ENCODE data around the gene UTP14A.

UTP14A gene

DNA sequence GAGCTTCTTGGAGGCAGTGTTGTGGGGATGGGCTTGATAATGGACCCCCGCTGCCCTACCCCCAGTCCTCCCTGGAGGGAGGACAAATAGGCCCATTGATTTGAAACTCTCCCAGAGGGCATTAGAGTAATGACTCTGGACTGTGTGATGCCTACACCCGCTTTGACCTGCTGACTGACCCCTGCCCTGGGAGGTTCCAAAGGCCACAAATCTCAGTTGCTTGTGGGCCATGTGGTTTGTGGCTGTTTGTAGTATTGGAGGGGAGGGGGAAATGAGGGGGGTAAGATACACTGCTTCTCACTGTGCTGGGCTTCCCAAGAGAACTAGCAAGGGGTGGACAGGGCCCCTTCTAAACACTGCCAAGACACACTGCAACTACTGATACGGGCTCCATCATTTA, 48.8 kb downstream of the UTP14A start:
- H3K9me3 ChIP-seq (ENCODE audit: control insufficient read depth, insufficient read depth, low read length), result no peaks in the 10 kb centered on the region

DNA sequence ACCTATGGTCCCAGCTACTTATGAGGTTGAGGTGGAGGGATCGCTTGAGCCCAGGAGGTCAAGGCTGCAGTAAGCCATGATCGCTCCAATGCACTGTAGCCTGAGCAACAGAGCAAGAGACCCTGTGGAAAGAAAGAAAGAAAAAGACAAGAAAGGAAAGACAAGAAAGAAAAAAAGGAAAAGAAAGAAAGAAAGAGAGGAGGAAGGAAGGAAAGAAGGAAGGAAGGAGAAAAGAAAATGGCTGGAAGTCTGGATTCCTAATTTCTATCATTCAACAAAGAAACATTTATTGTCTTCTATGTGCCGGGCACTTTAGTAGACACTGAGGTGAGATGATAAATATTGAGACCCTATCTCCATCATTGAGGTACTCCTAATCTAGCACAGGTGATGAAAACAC, 49.7 kb downstream of the UTP14A start:
- Histone ChIP-seq H3K9me2 (replicated peaks; ENCODE audit: control insufficient read depth, low read length) (no peaks in the 10 kb centered on the region), H3K4me3 (ENCODE audit: low read length) (no peak overlapping the region), H3K36me3 (ENCODE audit: control insufficient read depth, low read length) (no peaks in the 10 kb centered on the region), H3K4me1 (ENCODE audit: control insufficient read depth, low read length) (peaks cover 71% of the 10 kb centered on the region), H3F3A (ENCODE audit: control insufficient read depth, insufficient read depth) (peaks cover 4% of the 10 kb centered on the region; the same call in 1 of the 2 replicates), H3K79me2 (ENCODE audit: control insufficient read depth, low read length) (no peaks in the 10 kb centered on the region), H3K9me3 (ENCODE audit: control insufficient read depth, insufficient read depth, low read length) (no peaks in the 10 kb centered on the region), H3K27me3 (ENCODE audit: control insufficient read depth, low read length) (0 out of 2 replicates have a peak, but pooled peaks cover 2% of the 10 kb centered on the region), H3K4me2 (ENCODE audit: low read length) (peak overlapping the region; percentile 55), H3K27ac (ENCODE audit: low read depth, low read length) (no peak overlapping the region), H4K20me1 (ENCODE audit: control insufficient read depth, insufficient read depth, low read depth, low read length) (no peaks in the 10 kb centered on the region)
- no peak for TF ChIP-seq EZH2phosphoT487 (IDR thresholded peaks at IDR 0.05; ENCODE audit: borderline replicate concordance, low read length)
- TF ChIP-seq, protein P1, sequence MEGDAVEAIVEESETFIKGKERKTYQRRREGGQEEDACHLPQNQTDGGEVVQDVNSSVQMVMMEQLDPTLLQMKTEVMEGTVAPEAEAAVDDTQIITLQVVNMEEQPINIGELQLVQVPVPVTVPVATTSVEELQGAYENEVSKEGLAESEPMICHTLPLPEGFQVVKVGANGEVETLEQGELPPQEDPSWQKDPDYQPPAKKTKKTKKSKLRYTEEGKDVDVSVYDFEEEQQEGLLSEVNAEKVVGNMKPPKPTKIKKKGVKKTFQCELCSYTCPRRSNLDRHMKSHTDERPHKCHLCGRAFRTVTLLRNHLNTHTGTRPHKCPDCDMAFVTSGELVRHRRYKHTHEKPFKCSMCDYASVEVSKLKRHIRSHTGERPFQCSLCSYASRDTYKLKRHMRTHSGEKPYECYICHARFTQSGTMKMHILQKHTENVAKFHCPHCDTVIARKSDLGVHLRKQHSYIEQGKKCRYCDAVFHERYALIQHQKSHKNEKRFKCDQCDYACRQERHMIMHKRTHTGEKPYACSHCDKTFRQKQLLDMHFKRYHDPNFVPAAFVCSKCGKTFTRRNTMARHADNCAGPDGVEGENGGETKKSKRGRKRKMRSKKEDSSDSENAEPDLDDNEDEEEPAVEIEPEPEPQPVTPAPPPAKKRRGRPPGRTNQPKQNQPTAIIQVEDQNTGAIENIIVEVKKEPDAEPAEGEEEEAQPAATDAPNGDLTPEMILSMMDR (IDR thresholded peaks at IDR 0.05; ENCODE audit: low read depth, low read length, poor library complexity, severe bottlenecking), result no peak

More for the DNA sequence above, 48.8 kb downstream of the UTP14A start:
- Histone ChIP-seq H4K20me1 (ENCODE audit: control insufficient read depth, insufficient read depth, low read depth, low read length) (no peaks in the 10 kb centered on the region), H3F3A (ENCODE audit: control insufficient read depth, insufficient read depth) (peaks cover 4% of the 10 kb centered on the region; the same call in 1 of the 2 replicates), H3K4me3 (ENCODE audit: low read length) (peak overlapping the region; percentile 25), H3K27ac (ENCODE audit: low read depth, low read length) (no peak overlapping the region), H3K27me3 (ENCODE audit: control insufficient read depth, low read length) (0 out of 2 replicates have a peak, but pooled peaks cover 2% of the 10 kb centered on the region), H3K4me1 (ENCODE audit: control insufficient read depth, low read length) (peaks cover 70% of the 10 kb centered on the region), H3K9me2 (replicated peaks; ENCODE audit: control insufficient read depth, low read length) (no peaks in the 10 kb centered on the region), H3K36me3 (ENCODE audit: control insufficient read depth, low read length) (no peaks in the 10 kb centered on the region), H3K79me2 (ENCODE audit: control insufficient read depth, low read length) (no peaks in the 10 kb centered on the region), H3K4me2 (ENCODE audit: low read length) (peak overlapping the region; percentile 55)
- TF ChIP-seq, protein P1 (IDR thresholded peaks at IDR 0.05; ENCODE audit: low read depth, low read length, poor library complexity, severe bottlenecking), result no peak
- no peak for TF ChIP-seq EZH2phosphoT487 (IDR thresholded peaks at IDR 0.05; ENCODE audit: borderline replicate concordance, low read length)

DNA sequence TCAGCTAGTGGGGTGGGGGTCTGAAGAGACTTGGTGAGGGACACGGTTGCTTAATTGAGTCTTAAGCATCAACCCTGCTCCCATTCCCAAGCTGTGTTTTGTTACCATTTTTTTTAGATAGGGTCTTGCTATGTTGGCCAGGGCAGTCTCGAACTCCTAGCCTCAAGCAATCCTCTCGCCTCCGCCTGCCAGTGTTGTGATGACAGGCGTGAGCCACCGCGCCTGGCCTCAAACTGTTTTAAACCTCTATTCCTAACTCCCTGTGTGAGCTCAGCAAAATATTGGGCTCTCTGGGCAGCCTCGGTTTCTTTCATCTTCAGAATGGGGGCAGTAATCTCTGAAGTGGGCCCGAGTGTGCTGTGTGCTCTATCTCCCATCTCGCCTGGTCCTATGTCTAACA, 50.2 kb downstream of the UTP14A start:
- H3K4me2 ChIP-seq (ENCODE audit: low read length), result no peak overlapping the region
- no peak overlapping the region for H3K27ac ChIP-seq (ENCODE audit: low read depth, low read length)
- H3K9me3 ChIP-seq (ENCODE audit: control insufficient read depth, insufficient read depth, low read length), result no peaks in the 10 kb centered on the region
- H3K9me2 ChIP-seq (replicated peaks; ENCODE audit: control insufficient read depth, low read length), result no peaks in the 10 kb centered on the region
- 0 out of 2 replicates have a peak, but pooled peaks cover 2% of the 10 kb centered on the region for H3K27me3 ChIP-seq (ENCODE audit: control insufficient read depth, low read length)
- TF ChIP-seq, protein P1 (IDR thresholded peaks at IDR 0.05; ENCODE audit: low read depth, low read length, poor library complexity, severe bottlenecking), result no peak
- no peak for TF ChIP-seq EZH2phosphoT487 (IDR thresholded peaks at IDR 0.05; ENCODE audit: borderline replicate concordance, low read length)
- no peaks in the 10 kb centered on the region for H3K79me2 ChIP-seq (ENCODE audit: control insufficient read depth, low read length)
- no peaks in the 10 kb centered on the region for H3K36me3 ChIP-seq (ENCODE audit: control insufficient read depth, low read length)
- H3F3A ChIP-seq (ENCODE audit: control insufficient read depth, insufficient read depth), result peaks cover 4% of the 10 kb centered on the region; the same call in 1 of the 2 replicates
- peaks cover 76% of the 10 kb centered on the region for H3K4me1 ChIP-seq (ENCODE audit: control insufficient read depth, low read length)
- no peak overlapping the region for H3K4me3 ChIP-seq (ENCODE audit: low read length)
- no peaks in the 10 kb centered on the region for H4K20me1 ChIP-seq (ENCODE audit: control insufficient read depth, insufficient read depth, low read depth, low read length)

Measured in DOHH2 (cell line).